AG04450 (cell line): ENCODE results near the gene UBE2L3. TPM values are rescaled to one million over a fixed set of nuclear protein-coding genes. Genes with fewer than 3 reads are reported as not detected.

Experiments
- CTCF ChIA-PET: fragments of 300-600, 350-600 bp; formaldehyde crosslinking; extraction: SDS; loops from one replicate; lab custom pipeline; 2022; ENCODE audit warnings: antibody characterized with exemption, inconsistent platforms; lab: Charles Lee
- POLR2A ChIA-PET: fragments of 350-600 bp; formaldehyde crosslinking; extraction: SDS; loops from one replicate; lab custom pipeline; 2021; ENCODE audit warnings: antibody characterized with exemption, inconsistent platforms; lab: Yijun Ruan, JAX
- DNase-seq: peaks from one replicate; pipeline ENCODE4 v3.0.0-alpha.2; 2011; ENCODE audit warnings: low read depth, low spot score
- H3K27ac ChIP-seq: one replicate; pipeline ENCODE4 v1.5.1; 2012; ENCODE audit warnings: low read depth, low read length, control low read depth
- H3K27me3 ChIP-seq: one replicate; pipeline ENCODE4 v1.6.0; 2012; ENCODE audit warnings: low read length; ENCODE audit not compliant: control insufficient read depth, insufficient read depth
- H3K4me3 ChIP-seq: 2 replicates; pipeline ENCODE4 v1.5.1; 2011; ENCODE audit warnings: mild to moderate bottlenecking, low read depth, low read length, control low read depth
- H3K9me3 ChIP-seq: 2 replicates; pipeline ENCODE4 v1.5.1; 2012; ENCODE audit warnings: low read length; ENCODE audit not compliant: control insufficient read depth, insufficient read depth
- polyA plus RNA-seq: library from polyadenylated mRNA; depleted of rRNA; stranded (reverse); fragments of >200 nt; gene quantifications from 2 replicates; pipeline ENCODE4 v1.2.3, GENCODE V29; 2011; rRNA removed
- small RNA-seq: library from RNA; depleted of rRNA; stranded (forward); fragments of <200 nt; gene quantifications from one replicate; pipeline ENCODE3, GENCODE V24; 2012; ENCODE audit warnings: low read depth; ENCODE audit not compliant: insufficient read length
- TF ChIP-seq, protein P1 (sequence below): IDR thresholded peaks from 2 replicates; pipeline ENCODE4 v1.5.1; 2011; ENCODE audit warnings: low read depth, low read length, control low read depth, inconsistent platforms

The UBE2L3 gene
- polyA plus RNA-seq, 1 experiment = 77.2 TPM

DNA sequence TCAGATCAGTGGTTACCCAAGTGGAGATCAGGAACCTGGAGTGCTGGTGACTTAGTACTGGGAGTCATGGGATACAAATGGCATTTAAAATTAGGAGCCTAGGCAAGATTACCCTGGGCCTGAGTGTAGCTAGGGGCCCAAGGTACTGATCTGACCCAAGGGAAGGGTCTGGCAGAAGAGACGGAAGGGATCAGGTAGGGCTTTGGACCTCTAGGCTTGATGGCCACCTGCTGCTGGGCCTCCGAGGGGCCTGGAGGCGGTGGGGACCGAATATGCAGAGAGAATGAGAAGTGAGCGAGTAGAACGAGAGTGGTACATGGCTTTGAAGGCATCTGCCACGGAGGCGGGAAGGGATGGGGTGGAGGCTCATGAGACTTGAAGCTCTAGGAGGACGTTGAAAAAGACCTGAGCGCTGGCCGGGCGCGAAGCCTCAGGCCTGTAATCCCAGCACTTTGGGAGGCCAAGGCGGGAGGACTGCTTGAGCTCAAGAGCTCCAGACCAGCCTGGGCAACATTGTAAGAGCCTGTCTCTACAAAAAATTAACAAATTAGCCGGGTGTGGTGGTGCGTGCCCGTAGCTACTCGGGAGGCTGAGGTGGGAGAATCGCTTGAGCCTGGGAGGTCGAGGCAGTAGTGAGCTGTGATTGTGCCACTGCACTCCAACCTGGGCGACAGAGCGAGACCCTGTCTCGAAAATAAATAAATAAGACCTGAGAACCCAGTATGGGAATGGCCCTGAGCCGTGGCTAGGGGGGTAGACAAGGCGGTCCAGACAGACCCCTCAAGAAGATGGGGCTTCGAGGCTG, 97.7 kb downstream of the UBE2L3 start:
- Histone ChIP-seq H3K4me3 (peak overlapping the region; percentile 80), H3K27me3 (peaks cover 2% of the 10 kb centered on the region), H3K9me3 (no peaks in the 10 kb centered on the region; the same call in 1 of the 2 replicates), H3K27ac (peak overlapping the region; percentile 80)
- DNase-seq = no peak
- POLR2A ChIA-PET = interaction anchor here (1.5 kb wide), 1 partner anchor 7 kb away, joined by 3 read pairs; no protein-coding TSS in a partner anchor
- CTCF ChIA-PET = interaction anchor here (1.8 kb wide), 1 partner anchor 19 kb away, joined by 6 read pairs; no protein-coding TSS in a partner anchor
- TF ChIP-seq, protein P1, sequence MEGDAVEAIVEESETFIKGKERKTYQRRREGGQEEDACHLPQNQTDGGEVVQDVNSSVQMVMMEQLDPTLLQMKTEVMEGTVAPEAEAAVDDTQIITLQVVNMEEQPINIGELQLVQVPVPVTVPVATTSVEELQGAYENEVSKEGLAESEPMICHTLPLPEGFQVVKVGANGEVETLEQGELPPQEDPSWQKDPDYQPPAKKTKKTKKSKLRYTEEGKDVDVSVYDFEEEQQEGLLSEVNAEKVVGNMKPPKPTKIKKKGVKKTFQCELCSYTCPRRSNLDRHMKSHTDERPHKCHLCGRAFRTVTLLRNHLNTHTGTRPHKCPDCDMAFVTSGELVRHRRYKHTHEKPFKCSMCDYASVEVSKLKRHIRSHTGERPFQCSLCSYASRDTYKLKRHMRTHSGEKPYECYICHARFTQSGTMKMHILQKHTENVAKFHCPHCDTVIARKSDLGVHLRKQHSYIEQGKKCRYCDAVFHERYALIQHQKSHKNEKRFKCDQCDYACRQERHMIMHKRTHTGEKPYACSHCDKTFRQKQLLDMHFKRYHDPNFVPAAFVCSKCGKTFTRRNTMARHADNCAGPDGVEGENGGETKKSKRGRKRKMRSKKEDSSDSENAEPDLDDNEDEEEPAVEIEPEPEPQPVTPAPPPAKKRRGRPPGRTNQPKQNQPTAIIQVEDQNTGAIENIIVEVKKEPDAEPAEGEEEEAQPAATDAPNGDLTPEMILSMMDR = no peak

- Histone ChIP-seq H3K4me3 (peak overlapping the region; percentile 80), H3K27ac (no peak overlapping the region), H3K9me3 (no peaks in the 10 kb centered on the region; the same call in 1 of the 2 replicates), H3K27me3 (peaks cover 2% of the 10 kb centered on the region)
- TF ChIP-seq, protein P1 = no peak
- ChIA-PET CTCF (interaction anchor here (0.6 kb wide), 2 partner anchors 8 to 13 kb away, joined by 6 to 10 read pairs; no protein-coding TSS in a partner anchor), POLR2A (interaction anchor here (1.5 kb wide), 1 partner anchor 9 kb away, joined by 3 read pairs; no protein-coding TSS in a partner anchor)
- DNase-seq = no peak
Measured at GRCh38 chr22:21666786-21667185, 99.3 kb downstream of the UBE2L3 start.

DNA sequence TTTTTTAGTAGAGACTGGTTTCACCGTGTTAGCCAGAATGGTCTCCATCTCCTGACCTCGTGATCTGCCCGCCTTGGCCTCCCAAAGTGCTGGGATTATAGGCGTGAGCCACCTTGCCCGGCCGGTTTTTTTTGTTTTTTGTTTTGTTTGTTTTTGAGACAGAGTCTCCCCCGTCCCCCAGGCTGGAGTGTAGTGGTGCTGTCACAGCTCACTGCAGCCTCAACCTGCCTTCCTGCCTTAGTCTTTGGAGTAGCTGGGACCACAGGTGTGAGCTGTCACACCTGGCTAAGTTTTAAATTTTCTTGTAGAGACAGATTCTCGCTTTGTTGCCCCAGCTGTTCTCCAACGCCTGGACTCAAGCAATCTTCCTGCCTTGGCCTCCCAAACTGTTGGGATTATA, 101.5 kb downstream of the UBE2L3 start:
- Histone ChIP-seq H3K27me3 (no peaks in the 10 kb centered on the region), H3K27ac (no peak overlapping the region), H3K4me3 (no peak overlapping the region), H3K9me3 (no peaks in the 10 kb centered on the region; the same call in 1 of the 2 replicates)
- no peak for DNase-seq
- ChIA-PET CTCF (no interaction called here), POLR2A (interaction anchor here (0.7 kb wide), 1 partner anchor 15 kb away, joined by 3 read pairs; no protein-coding TSS in a partner anchor)
- TF ChIP-seq, protein P1 = no peak

DNA sequence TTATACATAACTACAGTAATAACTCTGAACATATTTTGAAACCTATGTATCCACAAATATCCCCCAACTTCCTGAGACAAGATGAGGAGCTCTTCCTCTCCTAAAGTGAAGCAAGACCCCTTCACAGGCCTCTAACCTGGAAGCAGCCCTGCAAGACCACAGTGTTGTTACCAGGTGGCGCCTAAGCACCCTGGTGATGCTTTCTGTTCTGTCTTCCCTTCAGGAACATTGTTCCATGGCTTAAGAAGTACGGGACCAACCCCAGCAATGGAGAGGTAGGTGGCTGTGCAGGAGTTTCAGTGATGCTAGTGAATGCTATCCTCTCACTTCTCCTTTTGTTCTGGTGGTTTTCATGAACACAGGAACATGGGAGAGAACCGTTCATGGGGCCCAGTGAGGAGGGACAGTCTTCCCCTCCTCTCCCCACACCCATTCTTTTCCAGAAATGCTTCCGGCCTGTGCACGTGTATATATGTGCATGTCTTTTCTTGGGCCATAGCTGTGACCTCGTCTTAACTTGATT, 104.7 kb downstream of the UBE2L3 start:
- Histone ChIP-seq H3K27me3 (no peaks in the 10 kb centered on the region), H3K9me3 (no peaks in the 10 kb centered on the region; the same call in 1 of the 2 replicates), H3K27ac (no peak overlapping the region), H3K4me3 (no peak overlapping the region)
- CTCF ChIA-PET = no interaction called here
- DNase-seq = no peak
- POLR2A ChIA-PET = no interaction called here
- TF ChIP-seq, protein P1 = no peak

Small RNA genes within 50 kb of the gene (small RNA-seq; reads per million reads assigned to genes)
- gene MIR301B (227 reads per million, percentile 91 among the genes with 10 or more reads in this experiment), gene RF00492 (not detected), gene RN7SKP221 (not detected)

Other genes starting within 250 kb of the UBE2L3 start
- gene RIMBP3B, start 184.0 kb upstream of the UBE2L3 start, polyA plus RNA-seq = 0.09 and 0.14 TPM in 2 replicates
- 0.93 and 1.3 TPM in 2 replicates for gene HIC2, start 150.3 kb upstream of the UBE2L3 start, polyA plus RNA-seq
- 0.58 and 0.82 TPM in 2 replicates for gene TMEM191C, start 100.3 kb upstream of the UBE2L3 start, polyA plus RNA-seq
- gene RIMBP3C, start 16.3 kb upstream of the UBE2L3 start, polyA plus RNA-seq = not detected in 2 replicates
- 9.0 and 12.2 TPM in 2 replicates for gene YDJC, start 62.3 kb downstream of the UBE2L3 start, polyA plus RNA-seq
- gene CCDC116, start 65.0 kb downstream of the UBE2L3 start, polyA plus RNA-seq = 0.06 and 0.16 TPM in 2 replicates
- 12.6 and 17.8 TPM in 2 replicates for gene SDF2L1, start 74.6 kb downstream of the UBE2L3 start, polyA plus RNA-seq
- 40.6 and 48.6 TPM in 2 replicates for gene PPIL2, start 98.3 kb downstream of the UBE2L3 start, polyA plus RNA-seq
- gene YPEL1, start 168.1 kb downstream of the UBE2L3 start, polyA plus RNA-seq = 5.5 and 6.1 TPM in 2 replicates